PC-9 (cell line): ENCODE measurements around the gene EDEM2. TPM values are rescaled to one million over a fixed set of nuclear protein-coding genes. Genes with fewer than 3 reads are reported as not detected.
A peak's percentile ranks its signal among the peaks of the same experiment; 100 is the strongest.
"Not testable (repeated sequence)": the region's sequence is repeated elsewhere in the genome, so short reads cannot be mapped to it uniquely, and the experiment has no call there.

Experiments
- BruUV-seq: library from RNA; stranded (reverse); fragments of 400-500 nt; replicated peaks from 2 replicates; lab custom pipeline; 2021; lab: Mats Ljungman, UMichigan
- CTCF ChIA-PET: fragments of 300-600 bp; sonication (Branson Sonifier 250); formaldehyde crosslinking; loops from one replicate; lab custom pipeline; 2022; ENCODE audit warnings: antibody characterized with exemption; lab: Charles Lee
- POLR2A ChIA-PET: fragments of 300-600 bp; sonication (Branson Sonifier 250); formaldehyde crosslinking; loops from one replicate; lab custom pipeline; 2022; ENCODE audit warnings: antibody characterized with exemption; ENCODE audit not compliant: unreplicated experiment; lab: Charles Lee
- DNase-seq, 2 experiments: peaks; one replicate each; pipeline versions ENCODE4 v3.0.0 to v3.0.0-alpha.2; 2015 to 2022; ENCODE audit warnings: mixed read lengths in 1 of 2
- H2AFZ ChIP-seq: fragments of 200-600 bp; sonication (generic); 2 replicates; pipeline ENCODE4 v1.8.1; 2017; ENCODE audit warnings: antibody characterized with exemption
- H3F3A ChIP-seq: fragments of 200-600 bp; sonication (generic); 2 replicates; pipeline ENCODE4 v1.8.1; 2017; ENCODE audit warnings: antibody characterized with exemption, mild to moderate bottlenecking, low read depth; ENCODE audit not compliant: insufficient read depth
- H3K27ac ChIP-seq: fragments of 200-600 bp; sonication (generic); 2 replicates; pipeline ENCODE4 v1.6.1; 2016; ENCODE audit warnings: mixed run types
- H3K27me3 ChIP-seq: fragments of 200-600 bp; sonication (generic); 2 replicates; pipeline ENCODE4 v1.6.1; 2016; ENCODE audit warnings: low read depth, mixed run types; ENCODE audit not compliant: insufficient read depth
- H3K36me3 ChIP-seq: fragments of 200-600 bp; sonication (generic); 2 replicates; pipeline ENCODE4 v1.6.1; 2016; ENCODE audit warnings: low read depth, mixed run types
- H3K4me1 ChIP-seq: fragments of 200-600 bp; sonication (generic); replicated peaks from 2 replicates; pipeline ENCODE4 v1.6.1; 2016; ENCODE audit warnings: mixed run types; ENCODE audit not compliant: insufficient read depth
- H3K4me2 ChIP-seq: fragments of 200-600 bp; sonication (generic); 2 replicates; pipeline ENCODE4 v1.6.1; 2017; ENCODE audit warnings: mixed run types
- H3K4me3 ChIP-seq: fragments of 200-600 bp; sonication (generic); 2 replicates; pipeline ENCODE4 v1.6.1; 2016; ENCODE audit warnings: mixed run types
- H3K79me2 ChIP-seq: fragments of 200-600 bp; sonication (generic); 2 replicates; pipeline ENCODE4 v1.6.1; 2017; ENCODE audit warnings: low read depth, mixed run types
- H3K9me2 ChIP-seq: fragments of 200-600 bp; sonication (generic); 2 replicates; pipeline ENCODE4 v1.8.1; 2017; ENCODE audit warnings: mild to moderate bottlenecking; ENCODE audit not compliant: insufficient read depth
- H3K9me3 ChIP-seq: fragments of 200-600 bp; sonication (generic); 2 replicates; pipeline ENCODE4 v1.8.1; 2016; ENCODE audit warnings: low read depth; ENCODE audit not compliant: insufficient read depth
- H4K20me1 ChIP-seq: fragments of 200-600 bp; sonication (generic); 2 replicates; pipeline ENCODE4 v1.8.1; 2017; ENCODE audit not compliant: insufficient read depth
- EZH2 ChIP-seq: fragments of 200-600 bp; sonication (generic); IDR thresholded peaks from 2 replicates; pipeline ENCODE4 v1.8.0; 2017; ENCODE audit warnings: antibody characterized with exemption, low read depth
- intact Hi-C: fragments of 100-400 bp; cut with micrococcal nuclease; formaldehyde crosslinking; loops from one replicate; pipeline ENCODE4 v1.10.0; 2022; ENCODE audit not compliant: unreplicated experiment
- total RNA-seq: library from RNA; stranded (reverse); gene quantifications from 2 replicates; pipeline ENCODE4 v1.2.3, GENCODE V29; 2021
- TF ChIP-seq, protein P1 (sequence below): fragments of 200-600 bp; sonication (generic); conservative IDR thresholded peaks from 2 replicates; pipeline ENCODE4 v1.6.1; 2017; ENCODE audit warnings: mixed run types, antibody characterized with exemption, mild to moderate bottlenecking, moderate library complexity

Gene EDEM2
- total RNA-seq, 1 experiment from 2014 or later, result 34.9 TPM

DNA sequence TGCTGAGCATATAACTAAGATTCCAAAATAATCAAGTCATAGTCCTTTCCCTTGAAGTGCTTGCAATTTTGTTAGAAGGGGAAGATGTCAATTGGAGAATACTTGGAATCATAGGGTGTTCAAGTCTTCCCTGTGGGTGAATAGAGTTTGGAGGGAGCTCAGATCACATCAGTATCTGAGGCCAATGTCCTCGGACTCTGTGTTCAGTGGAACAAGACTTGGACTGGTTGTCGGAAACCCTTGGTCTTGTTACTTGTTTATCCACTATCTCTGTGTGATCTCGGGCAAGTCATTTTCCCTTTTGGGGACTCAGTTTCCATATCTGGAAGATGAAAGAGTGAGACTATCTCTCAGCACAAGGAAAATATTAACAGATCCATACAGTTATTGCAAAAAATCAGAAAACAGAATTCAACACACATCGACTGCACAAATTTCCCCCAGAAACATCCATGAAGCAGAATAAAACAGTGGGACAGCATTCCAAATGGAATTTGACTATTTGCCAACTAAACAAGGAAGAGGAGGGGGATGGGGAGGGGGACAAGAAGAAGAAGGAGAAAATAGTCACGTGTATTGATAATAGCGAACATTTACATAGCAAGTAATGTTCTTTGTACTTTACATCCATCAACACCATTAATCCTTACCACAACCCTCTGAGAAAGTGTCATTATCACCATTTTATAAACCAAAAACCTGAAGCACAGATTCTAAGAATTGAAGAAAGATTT lies 3.9 kb upstream of the EDEM2 start:
- H3K4me2 ChIP-seq, result no peak overlapping the region
- no peaks in the 10 kb centered on the region for H3K36me3 ChIP-seq
- no peaks in the 10 kb centered on the region for H3K9me3 ChIP-seq
- H4K20me1 ChIP-seq, result no peaks in the 10 kb centered on the region
- no peaks in the 10 kb centered on the region for H3K27me3 ChIP-seq
- no peaks in the 10 kb centered on the region for H3K9me2 ChIP-seq
- H3K4me3 ChIP-seq, result no peak overlapping the region
- BruUV-seq, result no TSS peak
- TF ChIP-seq EZH2, result no peak
- TF ChIP-seq, protein P1, sequence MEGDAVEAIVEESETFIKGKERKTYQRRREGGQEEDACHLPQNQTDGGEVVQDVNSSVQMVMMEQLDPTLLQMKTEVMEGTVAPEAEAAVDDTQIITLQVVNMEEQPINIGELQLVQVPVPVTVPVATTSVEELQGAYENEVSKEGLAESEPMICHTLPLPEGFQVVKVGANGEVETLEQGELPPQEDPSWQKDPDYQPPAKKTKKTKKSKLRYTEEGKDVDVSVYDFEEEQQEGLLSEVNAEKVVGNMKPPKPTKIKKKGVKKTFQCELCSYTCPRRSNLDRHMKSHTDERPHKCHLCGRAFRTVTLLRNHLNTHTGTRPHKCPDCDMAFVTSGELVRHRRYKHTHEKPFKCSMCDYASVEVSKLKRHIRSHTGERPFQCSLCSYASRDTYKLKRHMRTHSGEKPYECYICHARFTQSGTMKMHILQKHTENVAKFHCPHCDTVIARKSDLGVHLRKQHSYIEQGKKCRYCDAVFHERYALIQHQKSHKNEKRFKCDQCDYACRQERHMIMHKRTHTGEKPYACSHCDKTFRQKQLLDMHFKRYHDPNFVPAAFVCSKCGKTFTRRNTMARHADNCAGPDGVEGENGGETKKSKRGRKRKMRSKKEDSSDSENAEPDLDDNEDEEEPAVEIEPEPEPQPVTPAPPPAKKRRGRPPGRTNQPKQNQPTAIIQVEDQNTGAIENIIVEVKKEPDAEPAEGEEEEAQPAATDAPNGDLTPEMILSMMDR, result no peak
- intact Hi-C loops, result no loop called here
- H3K79me2 ChIP-seq, result peaks cover 8% of the 10 kb centered on the region
- H2AFZ ChIP-seq, result no peak overlapping the region
- H3K4me1 ChIP-seq, result peaks cover 13% of the 10 kb centered on the region
- H3K27ac ChIP-seq, result no peak overlapping the region
- no peak for DNase-seq
- CTCF ChIA-PET, result no interaction called here
- peaks cover 27% of the 10 kb centered on the region for H3F3A ChIP-seq
- POLR2A ChIA-PET, result no interaction called here

DNA sequence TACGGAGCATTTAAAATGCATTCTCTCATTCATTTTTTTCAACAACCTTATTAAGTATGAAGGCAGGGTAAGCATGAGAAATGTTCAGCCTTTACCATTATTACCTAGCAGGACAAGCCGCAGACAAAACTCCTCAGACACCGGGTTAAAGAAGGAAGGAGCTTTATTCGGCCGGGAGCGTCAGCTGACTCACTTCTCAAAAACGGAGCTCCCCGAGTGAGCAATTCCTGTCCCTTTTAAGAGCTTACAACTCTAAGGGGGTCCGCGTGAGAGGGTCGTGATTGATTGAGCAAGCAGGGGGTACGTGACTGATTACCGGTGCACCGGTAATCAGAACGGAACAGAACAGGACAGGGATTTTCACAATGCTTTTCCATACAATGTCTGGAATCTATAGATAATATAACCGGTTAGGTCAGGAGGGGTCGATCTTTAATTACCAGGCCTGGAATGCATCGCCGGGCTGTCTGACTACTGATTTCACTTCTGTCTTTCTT lies 487 bp upstream of the EDEM2 start:
- peaks cover 23% of the 10 kb centered on the region for H3F3A ChIP-seq
- H3K27me3 ChIP-seq, H3K36me3 ChIP-seq, H3K9me3 ChIP-seq, H3K9me2 ChIP-seq, H4K20me1 ChIP-seq: not testable (repeated sequence)
- TSS peak; percentile 92 for BruUV-seq
- peak overlapping the region; percentile 90 for H3K4me2 ChIP-seq
- H3K27ac ChIP-seq, result peak overlapping the region; percentile 94
- peaks cover 13% of the 10 kb centered on the region for H3K79me2 ChIP-seq
- H2AFZ ChIP-seq, result peak overlapping the region; percentile 95
- H3K4me1 ChIP-seq, result peaks cover 14% of the 10 kb centered on the region
- CTCF ChIA-PET, result interaction anchor here (0.6 to 1.0 kb wide), 4 partner anchors 67 to 805 kb away, joined by 3 to 5 read pairs (median 4); no protein-coding TSS in a partner anchor
- DNase-seq, result peak; percentile 43 to 58
- intact Hi-C loops, result loop anchor here (1.0 to 2.0 kb wide), 2 partner anchors 55 to 116 kb away; partner anchors contain the start of gene TRPC4AP
- POLR2A ChIA-PET, result interaction anchor here (0.5 to 0.7 kb wide), 5 partner anchors 115 to 942 kb away, joined by 3 to 14 read pairs (median 4); partner anchors contain the start of gene NCOA6
- peak overlapping the region; percentile 93 for H3K4me3 ChIP-seq

DNA sequence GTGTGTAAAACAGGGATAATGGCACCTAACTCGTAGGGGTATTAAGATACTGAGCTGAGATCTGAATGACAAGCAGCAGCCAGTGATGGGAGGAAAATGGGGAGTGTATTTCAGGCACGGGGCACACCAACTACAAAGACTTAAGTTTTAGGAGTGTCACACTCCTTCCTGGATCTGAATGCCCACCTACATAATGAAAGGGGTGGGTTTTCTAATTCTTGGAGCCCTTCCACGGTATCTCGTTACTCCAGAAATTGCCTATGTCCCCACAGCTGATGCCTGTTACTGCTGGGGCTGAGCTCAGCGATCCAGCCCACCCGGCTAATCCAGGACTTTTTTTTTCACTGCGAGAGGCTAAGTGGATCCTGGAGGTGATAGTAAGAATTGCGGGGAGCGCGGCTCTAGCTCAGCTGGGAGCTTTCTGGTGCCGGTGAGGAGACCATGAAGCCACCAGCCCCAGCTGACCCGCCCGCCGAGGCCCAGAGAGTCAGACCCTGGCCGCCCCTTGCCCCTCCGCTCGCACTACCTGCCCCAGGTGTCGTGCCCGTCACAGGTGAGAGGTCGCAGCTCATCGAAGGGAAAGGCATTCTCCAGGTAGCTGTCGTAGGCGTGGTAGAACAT lies 727 bp downstream of the EDEM2 start:
- peak overlapping the region; percentile 93 for H3K4me3 ChIP-seq
- CTCF ChIA-PET, result interaction anchor here (0.6 to 0.8 kb wide), 5 partner anchors 50 to 130 kb away, joined by 3 to 4 read pairs (median 3); no protein-coding TSS in a partner anchor
- H3K4me2 ChIP-seq, result peak overlapping the region; percentile 90
- H3K9me2 ChIP-seq, result no peaks in the 10 kb centered on the region
- TSS peak; percentile 50 for BruUV-seq
- POLR2A ChIA-PET, result interaction anchor here (0.5 to 0.7 kb wide), 5 partner anchors 69 to 1334 kb away, joined by 3 to 6 read pairs (median 4); no protein-coding TSS in a partner anchor
- no peak for TF ChIP-seq EZH2
- TF ChIP-seq, protein P1, result no peak
- peaks cover 14% of the 10 kb centered on the region for H3K4me1 ChIP-seq
- H3K79me2 ChIP-seq, result peaks cover 13% of the 10 kb centered on the region
- intact Hi-C loops, result loop anchor here (2.0 kb wide), 1 partner anchor 54 kb away; the partner anchor contains the start of gene TRPC4AP
- DNase-seq, result peak in 1 of 2 experiments; percentile 36
- H3K27ac ChIP-seq, result peak overlapping the region; percentile 94
- peaks cover 23% of the 10 kb centered on the region for H3F3A ChIP-seq
- no peaks in the 10 kb centered on the region for H4K20me1 ChIP-seq
- no peaks in the 10 kb centered on the region for H3K27me3 ChIP-seq
- no peaks in the 10 kb centered on the region for H3K9me3 ChIP-seq
- H3K36me3 ChIP-seq, result no peaks in the 10 kb centered on the region
- peak overlapping the region; percentile 95 for H2AFZ ChIP-seq
